Stimulated activated CD4-positive, alpha-beta T cell treated with anti-CD3 and anti-CD28 coated beads, Interleukin-1b, Interleukin-23, amount 100 ng/mL, for 4 hours (primary cell): Measurements from ENCODE around the gene SYNPO.

ENCODE experiments used
- DNase-seq, 2 donors: peaks; one replicate each; pipeline ENCODE4 v3.0.0-alpha.2; 2020; ENCODE audit warnings: low read depth in 2 of 2

The SYNPO gene

GRCh38 chr5:150689120-150689519, 48.7 kb downstream of the SYNPO start:
- DNase-seq = no peak

GRCh38 chr5:150690760-150691159, 50.3 kb downstream of the SYNPO start:
- DNase-seq = no peak

GRCh38 chr5:150692276-150692675, 51.8 kb downstream of the SYNPO start:
- DNase-seq = no peak

GRCh38 chr5:150694612-150695011, 54.2 kb downstream of the SYNPO start:
- no peak for DNase-seq

GRCh38 chr5:150700246-150700593, 59.8 kb downstream of the SYNPO start:
- no peak for DNase-seq

GRCh38 chr5:150700594-150701377, 60.3 kb downstream of the SYNPO start, which contains the start of gene RBM22:
Gene RBM22 (minus strand): TSS chr5:150701062. CDS start chr5:150700985, 77 bp downstream.
- peak; percentile 83 to 89 for DNase-seq

GRCh38 chr5:150703762-150704161, 63.3 kb downstream of the SYNPO start:
- no peak for DNase-seq

GRCh38 chr5:150706776-150707390, 66.4 kb downstream of the SYNPO start:
- DNase-seq = no peak
